ENCODE results near the gene ATP1A1. TPM values are rescaled to one million over a fixed set of nuclear protein-coding genes. Genes with fewer than 3 reads are reported as not detected.

The ATP1A1 gene
- total RNA-seq, 1 donor from 2014 or later: 192 TPM

DNA sequence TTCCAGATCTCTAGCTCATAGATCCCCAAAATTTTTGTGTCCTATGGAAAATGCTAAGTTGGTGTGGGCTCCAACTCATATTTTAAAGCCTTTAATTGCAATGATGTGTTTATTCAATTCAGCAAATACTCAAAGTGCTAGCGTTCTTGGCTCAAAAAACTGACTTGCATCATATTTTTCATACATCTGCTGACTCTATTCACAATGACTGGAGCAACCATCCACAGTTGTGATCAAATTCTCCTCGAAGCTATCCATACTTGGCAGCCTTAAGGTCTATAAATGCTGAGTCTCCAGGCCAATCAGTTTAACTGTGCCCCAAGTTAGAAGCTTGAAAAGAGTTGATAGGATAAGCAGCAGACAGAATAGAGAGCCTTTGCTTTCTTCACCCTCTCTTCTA lies 2.9 kb upstream of the ATP1A1 start:
- DNase-seq (ENCODE audit: low spot score): no peak

DNA sequence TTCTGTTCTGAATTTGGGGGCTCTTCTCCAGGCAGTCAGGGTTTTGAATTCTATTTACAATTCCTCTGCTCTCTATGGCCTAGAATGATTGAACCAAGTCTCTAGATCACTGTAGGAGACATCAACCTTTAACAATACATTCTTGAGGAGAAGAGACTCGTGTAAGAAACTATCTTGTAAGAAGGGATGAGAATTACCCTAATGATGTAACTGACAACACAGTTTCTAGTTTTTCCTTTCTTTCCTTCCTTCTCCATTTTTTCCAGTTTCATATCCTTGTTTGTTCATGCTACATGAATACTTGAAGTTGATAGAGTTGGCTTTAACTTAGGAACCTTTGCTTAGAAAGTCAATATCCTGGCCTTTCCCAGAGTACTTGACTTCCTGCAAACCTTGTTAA lies 1.3 kb upstream of the ATP1A1 start:
- no peak for DNase-seq (ENCODE audit: low spot score)

- no peak for DNase-seq (ENCODE audit: low spot score)
Observed at GRCh38 chr1:116372191-116372590, 853 bp upstream of the ATP1A1 start.

DNA sequence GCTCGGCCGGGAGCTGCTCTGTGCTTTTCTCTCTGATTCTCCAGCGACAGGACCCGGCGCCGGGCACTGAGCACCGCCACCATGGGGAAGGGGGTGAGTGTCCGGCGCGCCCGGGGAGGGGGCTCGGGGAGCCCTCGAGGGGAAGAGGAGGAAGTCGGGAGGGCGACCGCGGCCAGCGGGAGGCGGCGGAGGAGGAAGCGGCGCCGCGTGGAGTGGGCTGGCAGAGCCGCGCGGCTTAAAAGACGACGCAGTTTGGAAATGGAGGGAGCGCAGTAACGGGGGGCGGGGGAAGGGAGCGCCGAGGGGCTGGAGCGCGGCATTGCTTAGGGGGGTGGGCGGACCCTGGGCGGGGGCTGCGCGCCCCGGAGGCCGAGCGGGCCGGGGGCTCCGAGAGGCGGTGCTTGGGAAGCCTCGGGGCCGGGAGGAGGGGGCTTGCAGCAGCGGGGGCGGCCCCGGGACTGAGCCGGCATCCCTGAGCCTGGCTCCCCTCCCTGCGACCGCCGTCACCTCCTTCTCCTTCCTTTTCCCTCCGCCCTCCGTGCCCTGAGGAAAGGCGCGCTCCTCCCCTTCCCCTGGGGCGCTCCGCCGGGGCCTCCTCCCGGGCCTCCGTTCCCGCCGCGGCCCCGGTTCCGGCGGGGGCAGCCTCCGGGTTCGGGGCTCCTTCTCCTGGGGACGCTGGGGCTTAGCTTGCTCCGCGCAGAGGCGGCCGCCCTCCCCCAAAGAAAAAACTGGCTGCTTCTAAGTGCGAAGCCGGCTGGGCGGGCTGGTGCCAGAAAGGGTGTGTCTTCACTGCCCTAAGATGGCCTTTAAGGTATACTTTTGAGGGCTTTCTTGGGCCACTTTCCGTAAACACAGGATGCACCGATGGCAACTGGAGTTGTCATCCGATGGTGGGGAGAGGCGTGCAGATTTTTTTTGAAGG lies 648 bp downstream of the ATP1A1 start:
- peak; percentile 91 for DNase-seq (ENCODE audit: low spot score)

- DNase-seq (ENCODE audit: low spot score): no peak
Observed at GRCh38 chr1:116374353-116375147, 1.5 kb downstream of the ATP1A1 start.

DNA sequence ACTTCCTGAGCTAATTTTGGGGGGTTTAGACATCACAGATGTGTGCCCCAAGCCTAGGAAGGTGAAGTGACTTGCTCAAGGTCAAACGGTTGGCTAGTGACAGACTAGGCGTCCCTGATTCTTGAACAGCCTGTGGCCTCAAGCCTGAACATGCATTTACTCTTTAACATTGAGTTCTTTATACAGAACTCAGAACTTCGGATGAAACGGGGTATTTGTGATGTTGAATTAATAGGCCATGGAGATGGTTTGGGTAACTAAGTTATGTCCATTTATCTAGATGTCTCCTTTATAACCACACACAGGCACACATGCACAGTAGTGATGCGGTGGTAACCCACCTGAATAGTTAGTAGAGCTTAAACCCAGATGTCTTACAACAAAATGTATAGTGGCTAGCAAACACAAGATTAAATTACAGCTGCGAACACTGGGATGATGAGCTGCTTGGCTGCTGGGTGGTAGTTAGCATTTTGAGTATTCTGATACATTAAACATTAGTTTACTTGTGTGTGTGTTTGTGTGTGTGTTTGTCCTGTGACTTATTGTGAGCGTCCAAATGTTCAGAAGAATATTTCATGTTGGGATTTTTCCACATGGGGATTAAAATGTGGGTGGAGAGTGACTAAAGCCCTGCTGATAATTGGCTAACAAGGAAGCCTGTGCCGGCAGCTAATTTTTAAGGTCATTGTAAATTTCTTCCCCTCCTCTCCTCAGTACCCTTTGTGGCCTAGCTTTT lies 2.3 kb downstream of the ATP1A1 start:
- DNase-seq (ENCODE audit: low spot score): no peak

DNA sequence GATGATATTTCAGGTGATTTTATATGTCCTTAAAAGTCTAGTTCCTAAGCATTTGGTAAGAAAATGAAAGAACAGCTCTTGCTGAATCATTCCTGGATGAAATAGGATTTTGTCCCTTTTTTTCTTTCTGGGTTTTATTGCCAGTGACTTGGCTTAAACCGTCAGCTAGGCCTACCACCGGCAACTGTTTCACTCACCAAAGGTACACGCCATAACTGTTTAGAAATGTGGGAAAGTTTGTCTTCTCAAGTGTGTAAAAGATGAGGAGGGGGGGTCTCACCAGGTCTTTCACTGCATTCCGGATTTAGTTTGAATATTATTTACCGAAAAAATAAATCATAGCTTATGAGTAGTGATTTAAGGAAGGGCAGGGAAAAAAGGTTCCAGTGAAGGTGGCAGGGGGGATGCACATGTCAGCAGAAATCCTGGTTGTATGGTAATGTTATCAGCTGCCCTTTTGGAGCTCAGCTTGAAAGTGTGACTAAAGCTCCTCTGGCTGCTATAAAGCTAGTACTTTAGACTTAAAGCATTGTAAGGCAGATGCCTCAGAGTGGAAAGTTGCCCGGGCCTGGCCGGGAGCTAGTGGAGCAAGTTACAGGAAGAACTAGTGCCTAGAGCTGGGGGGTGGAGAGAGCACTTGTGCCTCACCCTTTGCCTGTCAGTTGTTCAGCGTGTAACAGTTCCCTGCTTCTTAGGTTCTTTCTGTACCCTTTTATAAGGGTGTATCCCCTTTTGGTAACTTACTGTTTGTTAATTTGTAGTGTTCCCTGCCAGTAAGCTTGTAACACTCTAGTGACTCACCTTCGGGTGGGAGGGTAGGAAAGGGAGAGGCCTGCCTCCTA lies 3.1 kb downstream of the ATP1A1 start:
- DNase-seq (ENCODE audit: low spot score): no peak

GRCh38 chr1:116376729-116377086 lies 3.7 kb downstream of the ATP1A1 start:
- DNase-seq (ENCODE audit: low spot score): no peak

DNA sequence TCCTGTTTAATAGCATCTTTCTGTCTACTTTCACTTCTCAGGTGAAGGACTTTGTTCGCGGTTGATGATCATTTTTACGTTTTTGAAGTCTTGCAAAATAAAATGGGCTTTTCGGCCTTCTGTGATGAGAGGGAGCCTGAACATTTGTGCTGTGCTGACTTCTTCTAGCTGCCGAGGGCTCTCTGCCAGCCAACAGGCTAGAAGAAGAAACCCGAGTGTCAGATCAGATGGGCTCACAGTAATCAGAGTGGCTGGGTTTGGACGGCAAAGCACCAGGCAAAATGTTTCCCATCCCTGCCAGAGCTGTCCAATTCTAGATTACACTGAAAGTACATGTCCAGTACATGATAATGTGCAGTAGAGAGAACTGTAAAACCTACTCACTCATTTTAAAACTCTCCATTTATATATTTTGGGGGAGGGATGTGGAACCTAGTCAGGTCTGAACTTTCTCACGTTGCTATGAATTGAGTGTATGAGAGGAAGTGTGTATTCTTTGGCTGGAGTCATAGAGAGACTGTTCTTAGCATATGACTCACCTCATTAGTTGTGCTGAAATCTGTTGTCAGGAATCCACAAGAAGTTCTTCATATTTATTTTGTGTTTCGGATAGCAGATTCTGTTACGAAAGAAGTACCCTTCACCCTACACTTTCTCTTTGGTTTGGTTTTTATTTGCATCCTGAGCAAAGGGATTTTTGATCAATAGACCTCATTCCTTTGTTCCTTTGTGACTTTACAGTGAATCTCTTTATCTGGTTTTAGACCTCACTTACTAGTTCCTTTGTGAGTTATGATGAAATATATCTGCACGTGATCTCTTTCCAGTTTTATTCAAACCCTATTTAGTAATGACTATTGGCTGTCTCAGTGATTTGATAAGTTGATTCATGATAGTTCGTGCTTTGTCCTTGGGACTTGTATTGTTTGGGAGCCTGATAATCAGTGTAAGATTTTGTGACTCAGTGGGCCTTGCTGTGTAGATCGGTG lies 4.8 kb downstream of the ATP1A1 start:
- DNase-seq (ENCODE audit: low spot score): no peak

DNA sequence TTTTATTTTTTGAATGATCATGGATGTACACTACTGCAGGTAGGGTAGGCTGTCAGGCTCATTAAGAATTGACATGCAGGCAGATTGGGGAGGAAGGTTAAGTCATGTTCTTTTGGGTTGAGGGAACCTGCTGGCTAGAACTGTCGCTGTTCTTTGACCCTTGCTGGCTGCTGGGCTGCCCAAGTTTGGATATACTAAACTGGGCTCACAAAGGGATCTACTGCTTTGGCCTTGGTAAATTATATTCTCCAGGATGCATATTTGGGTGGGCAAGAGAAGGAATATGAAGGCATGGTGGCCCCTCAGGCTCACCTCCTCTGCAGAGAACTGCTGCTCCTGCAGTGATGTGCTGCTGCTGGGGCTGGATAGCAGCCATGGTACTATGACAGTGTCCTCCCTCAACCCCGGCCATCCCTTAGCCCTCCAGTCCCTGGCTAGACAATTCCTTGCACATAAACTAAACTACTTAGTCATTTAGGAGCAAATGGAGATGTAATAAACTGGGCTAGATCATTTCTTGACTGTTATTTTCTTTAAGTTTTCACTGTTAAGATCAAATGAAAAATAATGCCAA lies 6.1 kb downstream of the ATP1A1 start:
- no peak for DNase-seq (ENCODE audit: low spot score)

DNA sequence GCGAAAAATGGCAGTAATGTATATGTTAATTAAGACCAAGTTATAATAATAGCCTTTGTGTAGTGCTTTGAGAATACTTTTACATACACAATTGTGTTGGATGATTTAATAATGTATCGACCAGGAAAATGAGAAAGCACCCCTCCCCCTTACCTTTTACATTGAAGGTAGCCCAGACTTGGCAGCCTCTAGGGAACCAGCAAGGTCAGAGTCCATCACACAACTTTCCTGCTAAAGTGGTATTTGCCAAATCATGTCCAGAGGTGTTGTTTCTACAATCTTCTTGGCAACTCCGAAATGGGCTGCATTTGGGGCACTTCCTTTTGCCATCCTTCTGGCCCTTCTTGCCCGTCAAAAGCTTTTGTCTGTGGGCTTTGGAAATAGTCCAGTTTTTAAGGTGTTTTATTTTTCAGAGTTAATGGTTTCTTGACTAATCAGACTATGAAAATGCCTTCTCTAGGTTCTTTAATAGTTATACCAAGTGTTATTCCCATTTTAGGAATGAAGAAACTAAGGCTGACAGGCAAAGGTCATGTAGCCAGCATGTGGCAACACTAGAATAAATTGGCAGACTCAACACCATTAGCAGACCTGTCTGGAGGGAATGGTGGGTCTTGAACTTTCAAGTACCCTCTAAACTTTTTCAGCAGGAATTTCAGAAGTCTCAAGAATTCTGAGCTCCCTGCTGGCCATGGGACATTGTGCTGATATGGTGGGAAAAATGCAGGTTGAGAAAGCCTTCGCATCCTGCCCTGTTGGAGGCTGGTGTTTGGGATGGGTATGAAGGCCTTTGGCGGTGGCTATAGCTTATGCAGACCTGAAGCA lies 6.8 kb downstream of the ATP1A1 start:
- no peak for DNase-seq (ENCODE audit: low spot score)

DNA sequence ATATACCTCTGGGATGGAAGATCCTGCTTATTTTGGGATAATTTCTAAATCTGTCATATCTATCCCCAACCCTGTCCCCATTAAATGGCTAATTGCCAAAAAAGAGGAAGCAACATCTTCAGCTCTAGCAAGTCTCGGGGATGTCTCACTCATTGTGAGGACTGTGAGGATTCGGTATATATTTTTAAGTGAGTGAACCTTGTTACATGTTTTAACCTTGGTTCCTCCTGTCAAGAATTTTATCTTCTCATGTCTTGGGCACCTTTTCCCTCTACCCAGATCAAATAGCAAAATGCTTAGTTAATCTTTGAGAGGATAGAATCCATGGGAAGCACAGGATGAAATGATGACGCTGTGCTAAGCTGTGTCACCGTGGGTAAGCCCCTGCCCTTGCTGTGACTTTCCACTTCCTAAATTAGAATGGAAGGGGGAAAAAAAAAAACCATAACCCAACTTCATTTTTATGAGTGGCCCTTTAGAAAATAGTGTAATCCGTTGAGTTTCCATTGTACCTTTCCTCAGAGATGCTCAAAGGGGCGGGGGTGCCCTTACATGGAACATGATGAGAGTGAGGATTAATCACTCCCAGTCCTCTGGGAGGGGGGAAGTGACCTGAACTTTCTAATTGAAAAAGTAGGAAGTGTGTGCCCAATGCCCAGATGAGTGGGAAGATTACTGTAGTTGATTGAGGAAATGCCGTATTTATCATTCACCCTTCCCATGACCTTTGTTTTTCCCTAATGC lies 7.6 kb downstream of the ATP1A1 start:
- no peak for DNase-seq (ENCODE audit: low spot score)

DNA sequence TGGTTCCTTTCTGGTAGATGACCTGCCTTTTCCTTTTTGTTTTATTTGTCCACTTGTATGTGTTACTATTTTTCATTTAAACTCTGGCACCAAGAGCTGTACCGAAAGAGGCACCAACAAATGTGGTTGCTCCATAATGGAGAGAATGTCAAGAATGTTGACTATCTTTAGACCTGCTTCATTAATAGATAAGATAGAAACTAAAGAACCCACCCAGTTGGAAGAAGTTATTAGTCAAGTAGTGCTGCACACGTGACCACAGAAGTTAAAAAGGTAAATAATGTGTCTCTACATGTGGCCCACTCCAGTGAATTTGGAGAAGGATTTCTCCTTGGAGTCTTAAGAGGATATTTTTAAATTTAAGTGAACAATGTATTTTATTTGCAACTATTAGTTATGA lies 9.3 kb downstream of the ATP1A1 start:
- no peak for DNase-seq (ENCODE audit: low spot score)

GRCh38 chr1:116382857-116383483 lies 9.9 kb downstream of the ATP1A1 start:
- DNase-seq (ENCODE audit: low spot score): no peak

DNA sequence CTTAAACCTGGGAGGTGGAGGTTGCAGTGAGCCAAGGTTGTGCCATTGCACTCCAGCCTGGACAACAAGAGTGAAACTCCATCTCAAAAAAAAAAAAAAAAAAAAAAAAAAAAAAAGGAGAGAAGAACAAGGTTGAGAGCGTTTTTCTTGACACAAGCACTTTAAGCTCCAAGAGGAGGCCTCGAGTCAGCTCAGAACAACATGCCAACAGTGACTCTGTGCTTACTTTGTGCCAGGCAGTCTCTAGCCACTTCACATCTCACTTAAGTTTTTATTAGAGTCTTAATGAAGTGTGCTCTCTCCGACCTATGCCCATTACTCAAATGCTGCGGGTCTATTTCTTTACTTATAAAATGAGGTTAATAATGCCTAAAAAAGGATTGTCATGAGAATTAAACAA lies 13.0 kb downstream of the ATP1A1 start:
- no peak for DNase-seq (ENCODE audit: low spot score)

DNA sequence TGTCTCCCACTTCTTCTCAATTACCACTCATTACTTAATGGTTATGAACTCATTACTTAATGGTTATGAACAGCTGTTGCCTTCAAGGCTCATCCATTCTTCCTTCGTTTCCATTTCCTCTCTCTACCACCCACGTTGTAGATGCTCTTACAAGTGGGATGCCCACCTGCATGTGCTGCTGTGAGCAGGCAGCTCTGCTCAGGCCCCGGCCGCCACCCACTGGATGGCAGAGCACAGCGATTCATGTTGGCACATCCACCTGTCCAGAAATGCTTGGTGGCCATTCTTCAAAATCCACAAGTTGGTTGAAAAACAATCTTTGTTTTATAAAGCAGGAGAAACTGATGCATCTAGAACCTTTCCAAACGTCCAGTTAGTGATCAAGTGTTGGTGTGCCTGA lies 14.5 kb downstream of the ATP1A1 start:
- DNase-seq (ENCODE audit: low spot score): no peak

DNA sequence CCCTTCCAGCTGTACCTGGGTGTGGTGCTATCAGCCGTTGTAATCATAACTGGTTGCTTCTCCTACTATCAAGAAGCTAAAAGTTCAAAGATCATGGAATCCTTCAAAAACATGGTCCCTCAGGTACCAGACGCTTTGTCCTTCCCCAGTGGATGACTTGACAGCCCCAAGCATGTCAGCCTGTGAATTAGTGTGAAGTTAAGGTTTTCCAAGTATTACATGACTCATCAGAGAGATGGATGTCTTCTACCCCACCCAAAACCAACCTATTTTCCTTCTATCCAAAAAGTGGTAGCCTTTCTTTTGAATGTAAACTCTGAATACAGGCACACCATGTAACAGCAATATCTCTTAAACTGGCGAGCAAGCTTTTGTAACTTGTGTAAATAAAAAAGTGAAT lies 15.1 kb downstream of the ATP1A1 start:
- DNase-seq (ENCODE audit: low spot score): no peak
